GM21576 (cell line): ENCODE measurements around the gene MRPL16.

Source experiments
- ATAC-seq: cut with Tn5 transposase; IDR thresholded peaks from one replicate; pipeline ENCODE4 v1.9.1; 2021; ENCODE audit warnings: mild to moderate bottlenecking, moderate library complexity; ENCODE audit not compliant: unreplicated experiment

The MRPL16 gene

DNA sequence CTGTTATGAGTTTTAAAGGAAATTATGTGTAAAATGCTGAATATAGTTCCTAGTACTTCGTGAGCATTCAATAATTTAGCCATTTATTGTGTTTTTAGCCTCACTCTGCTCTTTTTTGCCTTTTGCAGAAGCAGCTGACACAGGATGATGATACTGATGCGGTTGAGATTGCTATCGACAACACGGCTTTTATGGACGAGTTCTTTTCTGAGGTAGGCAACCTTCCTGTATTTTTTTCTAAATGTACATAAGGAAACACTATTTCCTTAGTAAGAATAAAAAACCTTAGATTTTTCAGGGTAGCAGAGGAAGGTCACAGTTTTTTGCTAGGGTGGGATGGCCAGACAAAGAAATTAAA lies 37.5 kb downstream of the MRPL16 start:
- no peak for ATAC-seq

DNA sequence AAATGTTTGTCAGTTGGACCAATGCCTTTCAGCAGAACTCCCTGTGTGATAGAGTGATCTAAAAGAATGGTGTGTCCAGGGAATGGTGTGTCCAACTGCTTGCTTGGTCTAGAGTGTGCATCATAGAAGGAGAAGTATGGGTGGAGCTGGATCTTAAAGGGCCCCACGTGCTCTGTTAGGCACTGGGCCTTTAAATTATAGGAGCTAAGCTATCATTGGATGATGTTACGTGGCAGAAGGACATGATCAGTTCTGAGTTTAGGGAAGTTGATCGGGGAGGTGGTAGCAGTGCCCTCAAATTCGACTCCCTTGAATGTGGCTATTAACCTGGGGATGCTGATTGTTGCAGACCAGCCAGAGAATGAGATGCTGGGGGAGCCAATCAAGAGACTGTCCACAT lies 39.0 kb downstream of the MRPL16 start:
- no peak for ATAC-seq

DNA sequence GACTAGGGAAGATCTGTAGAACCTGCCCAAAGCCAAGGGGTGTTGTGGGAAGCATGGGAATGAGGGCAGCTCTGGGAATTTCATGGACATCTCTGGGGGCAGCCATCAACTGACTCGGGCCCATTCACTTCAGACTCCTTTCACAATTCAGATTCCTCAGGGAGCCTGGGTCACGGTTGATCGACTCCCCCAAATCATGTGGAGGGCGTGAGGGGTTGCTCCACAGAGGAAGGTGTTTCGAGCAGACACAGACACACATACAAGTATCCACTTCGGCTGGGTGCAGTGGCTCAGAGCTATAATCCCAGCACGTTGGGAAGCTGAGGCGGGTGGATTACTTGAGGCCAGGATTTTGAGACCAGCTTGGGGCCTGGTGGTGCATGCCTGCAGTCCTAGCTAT lies 39.7 kb downstream of the MRPL16 start:
- ATAC-seq, result no peak

DNA sequence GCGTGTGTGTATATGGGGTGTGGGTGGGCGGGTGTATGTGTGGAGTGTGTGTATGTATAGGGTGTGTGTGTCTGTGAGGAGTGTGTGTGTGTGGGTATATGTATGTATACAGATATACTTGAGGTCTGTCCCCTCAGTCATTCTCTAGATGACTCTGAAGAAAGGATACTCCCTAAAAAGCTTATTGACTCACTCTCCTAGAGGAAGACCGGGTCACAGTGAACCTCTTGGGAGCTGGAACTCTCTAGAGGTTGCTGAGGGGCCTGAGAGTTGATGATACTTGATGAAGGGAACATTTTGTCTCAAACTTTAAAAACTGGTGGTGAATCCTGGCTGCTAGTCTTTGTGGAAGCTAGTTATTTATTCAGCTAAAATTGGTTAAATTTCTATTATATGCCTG lies 40.3 kb downstream of the MRPL16 start:
- ATAC-seq, result no peak

DNA sequence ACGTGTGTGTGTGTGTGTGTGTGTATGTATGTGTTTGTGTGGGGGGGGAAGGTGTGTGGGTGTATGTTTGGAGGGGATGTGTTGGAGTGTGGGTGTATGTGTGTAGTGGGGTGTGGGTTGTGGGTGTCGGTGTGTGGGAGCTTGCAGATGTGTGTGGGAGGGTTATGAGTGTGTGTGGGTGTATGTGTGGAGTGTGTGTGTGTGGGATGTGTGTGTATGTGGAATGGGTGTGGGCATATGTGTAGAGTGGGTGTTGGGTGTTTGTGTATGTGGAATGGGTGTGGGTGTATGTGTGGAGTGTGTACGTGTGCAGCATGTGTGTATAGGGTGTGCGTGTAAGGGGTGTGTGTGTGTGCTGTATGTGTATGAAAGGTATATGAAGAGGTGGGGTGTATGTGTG lies 40.8 kb downstream of the MRPL16 start:
- ATAC-seq, result no peak

DNA sequence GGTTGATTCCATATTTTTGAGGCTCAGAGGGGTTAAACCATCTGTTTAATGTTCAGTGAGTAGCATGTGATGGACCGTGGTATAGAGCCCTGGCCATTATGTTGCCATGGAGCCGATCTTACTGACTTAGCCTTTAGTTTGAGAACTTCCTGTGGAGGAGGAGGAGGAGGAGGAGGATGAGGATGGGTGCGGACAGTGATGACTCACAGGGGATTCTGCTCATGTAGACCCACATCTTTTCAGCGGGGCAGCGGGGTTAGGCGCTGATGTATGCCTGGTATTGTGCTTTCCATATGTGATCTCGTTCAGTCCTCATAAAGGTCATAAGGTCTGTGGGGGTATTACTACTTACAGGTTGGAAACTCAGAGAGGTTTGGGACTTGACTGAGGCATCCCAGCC lies 41.5 kb downstream of the MRPL16 start:
- ATAC-seq, result no peak

DNA sequence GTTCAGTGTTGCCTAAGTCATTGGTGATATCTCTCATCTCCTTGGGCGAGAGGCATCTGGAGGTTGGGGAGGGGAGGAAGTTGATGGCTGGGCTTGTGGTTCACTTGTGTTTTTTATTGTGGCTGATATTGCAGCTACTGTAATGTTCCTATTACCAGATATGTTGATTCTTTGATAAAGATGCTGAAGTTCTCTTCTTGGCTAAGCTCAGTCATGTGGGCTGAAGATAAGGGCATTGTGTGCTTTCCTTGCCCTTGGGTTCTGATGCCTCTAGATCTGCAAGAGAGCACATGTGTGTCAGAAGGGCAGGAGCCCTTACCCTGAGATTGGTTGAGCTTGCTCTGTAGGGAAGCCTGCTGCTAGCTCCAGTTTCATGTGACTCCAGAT lies 43.4 kb downstream of the MRPL16 start:
- ATAC-seq, result no peak

DNA sequence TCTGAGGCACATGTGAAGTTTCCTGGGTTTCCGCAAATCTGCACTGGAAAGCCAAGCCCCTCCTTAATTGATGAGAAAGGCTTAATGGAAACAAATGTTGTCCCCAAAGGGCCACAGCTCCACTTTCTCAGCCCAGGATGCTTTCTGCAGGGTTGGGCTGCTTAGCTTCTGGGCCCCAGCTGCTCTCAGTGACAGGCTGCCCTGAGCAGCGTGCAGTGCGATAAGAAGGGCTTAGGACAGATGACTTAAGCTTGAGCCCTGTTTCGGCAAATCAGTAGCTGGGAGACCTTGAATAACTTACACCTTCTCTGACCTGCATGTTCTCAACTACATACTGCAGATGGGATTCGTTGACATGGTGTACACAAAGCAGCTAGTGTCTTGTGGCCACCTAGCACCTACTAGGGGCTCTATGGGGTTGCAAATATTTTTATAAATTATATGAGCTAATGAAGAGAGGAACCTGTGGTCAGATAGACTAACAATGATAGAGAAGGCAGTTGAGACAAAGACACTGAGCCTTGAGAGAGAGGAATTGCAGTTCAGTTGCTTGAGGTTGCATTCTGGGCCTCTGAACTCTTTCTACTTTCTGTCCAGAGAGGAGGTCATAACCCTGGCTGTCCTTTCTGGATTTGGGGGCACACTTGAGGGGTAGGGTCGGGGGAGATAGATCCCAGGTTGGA lies 43.9 kb downstream of the MRPL16 start:
- no peak for ATAC-seq

DNA sequence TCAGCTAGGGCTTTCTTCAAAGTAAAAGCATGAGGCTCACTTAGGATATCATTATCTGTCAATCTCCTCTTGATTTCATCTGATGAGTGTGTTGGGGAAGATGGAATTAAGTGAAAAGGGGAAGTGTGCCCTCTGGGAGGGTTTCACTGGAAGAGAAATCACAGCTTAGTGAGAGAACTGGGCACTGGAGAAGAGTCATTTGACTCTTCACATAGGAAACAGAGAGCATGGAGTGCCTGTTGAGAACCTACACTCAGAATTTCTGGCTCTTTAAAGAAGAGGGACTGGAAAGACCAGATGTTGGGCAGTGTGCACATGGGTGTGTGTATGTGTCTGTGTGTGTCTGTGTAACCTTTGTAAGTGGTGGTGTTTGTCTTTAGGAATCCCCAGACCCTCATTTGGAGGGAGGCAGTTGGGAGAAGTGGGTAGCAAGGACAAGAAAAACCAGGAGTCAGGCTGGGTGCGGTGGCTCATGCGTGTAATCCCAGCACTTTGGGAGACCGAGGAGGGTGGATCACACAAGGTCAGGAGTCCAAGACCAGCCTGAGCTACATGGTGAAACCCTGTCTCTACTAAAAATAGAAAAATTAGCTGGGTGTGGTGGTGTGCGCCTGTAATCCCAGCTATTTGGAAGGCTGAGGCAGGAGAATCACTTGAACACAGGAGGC lies 45.4 kb downstream of the MRPL16 start:
- ATAC-seq, result no peak

DNA sequence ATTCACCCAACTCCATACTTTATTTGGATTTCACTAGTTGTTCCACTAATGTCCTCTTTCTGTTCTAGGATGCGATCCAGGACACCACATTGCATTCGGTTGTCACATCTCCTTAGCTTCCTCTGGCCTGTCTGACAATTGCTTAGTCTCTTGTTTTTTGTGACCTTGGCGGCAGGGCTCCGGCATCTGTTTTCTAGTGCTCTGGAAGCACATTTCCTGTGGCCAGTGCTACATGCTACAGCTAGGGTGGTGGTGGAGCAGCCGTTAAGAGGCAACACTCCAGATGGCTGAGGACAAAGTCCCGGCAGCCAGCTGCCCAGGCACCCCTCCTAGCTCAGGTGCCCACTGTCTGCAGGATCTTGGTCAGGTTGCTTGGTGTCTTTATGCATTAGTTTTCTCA lies 48.6 kb downstream of the MRPL16 start:
- no peak for ATAC-seq

DNA sequence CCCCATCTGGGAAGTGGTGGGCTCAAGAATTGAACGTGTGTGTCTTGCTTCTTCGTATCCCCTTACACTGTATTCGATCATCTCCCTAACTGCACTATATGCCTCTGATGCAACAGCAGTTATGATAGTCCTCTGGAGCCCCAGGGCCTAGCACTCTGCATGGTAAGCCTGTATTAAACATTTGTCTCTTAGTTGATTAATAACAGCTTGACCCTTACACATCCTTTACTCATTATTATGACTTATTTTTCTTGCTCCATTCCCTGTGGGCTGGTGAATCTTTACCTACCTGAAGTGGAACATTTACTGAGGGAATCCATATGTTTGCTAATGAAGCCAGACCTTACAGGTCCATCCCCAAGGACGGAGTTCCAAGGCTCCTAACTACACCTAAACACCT lies 49.8 kb downstream of the MRPL16 start:
- ATAC-seq, result no peak

DNA sequence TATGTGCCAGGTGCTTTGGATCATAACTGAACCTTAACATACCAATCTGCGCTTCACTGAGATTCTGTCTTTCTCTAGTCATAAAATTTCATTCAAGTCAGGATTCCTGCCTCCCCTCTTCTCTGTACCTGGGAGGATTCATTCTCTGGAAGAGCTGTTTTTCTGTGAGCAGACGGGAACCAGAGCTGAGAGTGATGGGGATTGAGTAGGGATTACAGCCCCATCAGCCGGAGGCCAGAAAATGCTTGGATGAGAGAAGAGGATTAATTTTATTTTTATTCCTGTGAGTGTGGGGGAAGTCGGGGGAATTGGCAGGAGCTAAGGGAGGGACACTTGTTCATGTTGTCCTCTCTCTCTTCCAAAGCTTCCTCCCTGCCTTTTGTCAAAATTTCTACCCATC lies 50.7 kb downstream of the MRPL16 start:
- ATAC-seq, result no peak

DNA sequence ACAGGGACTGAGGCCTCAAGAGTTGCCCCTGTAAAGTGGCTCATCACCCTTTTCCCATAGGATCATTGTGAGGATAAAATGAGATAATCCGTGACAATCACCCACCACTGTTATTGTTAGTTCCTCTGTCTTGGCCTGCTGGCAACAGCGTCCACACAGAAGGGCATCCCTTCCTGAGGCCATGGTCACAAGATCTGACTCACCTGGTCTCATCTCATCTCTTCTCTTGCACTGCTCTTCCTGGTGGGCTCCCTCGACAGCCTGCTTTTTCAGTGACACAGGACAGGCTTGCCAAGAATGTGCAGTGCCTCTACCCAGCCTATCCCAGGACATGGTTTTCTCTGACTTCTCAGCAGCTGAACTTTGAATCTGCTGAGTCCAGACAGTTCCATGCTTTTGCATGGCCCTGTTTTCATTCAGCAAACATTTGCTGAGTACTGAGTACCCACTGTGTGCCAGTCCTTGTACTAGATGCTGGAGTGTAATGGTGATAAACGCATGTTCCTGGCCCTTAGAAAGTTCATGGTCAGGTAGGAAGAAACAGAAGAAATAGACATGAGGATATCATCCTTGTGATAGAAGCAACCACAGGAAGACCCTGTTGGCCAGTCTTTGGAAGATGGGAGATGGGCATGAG lies 52.1 kb downstream of the MRPL16 start:
- ATAC-seq, result no peak

DNA sequence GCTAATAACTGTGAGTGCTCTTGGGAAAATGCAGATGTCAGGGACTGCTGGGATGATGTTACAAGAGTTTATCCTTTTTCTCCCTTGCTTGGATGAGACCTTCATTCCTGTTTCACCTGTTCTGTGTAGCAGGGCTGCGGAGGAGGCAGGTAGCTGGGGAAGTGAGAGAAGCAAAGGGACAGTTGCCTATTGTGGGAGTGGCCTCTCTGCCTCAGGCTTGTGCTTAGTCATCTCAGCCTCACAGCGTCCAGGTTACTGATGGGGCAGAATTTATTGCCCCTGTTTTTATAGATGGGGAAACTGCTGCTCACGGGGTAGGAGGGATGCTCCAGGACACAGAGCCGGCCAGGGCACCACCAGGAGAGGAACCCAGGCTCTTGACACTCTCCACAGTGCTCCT lies 53.7 kb downstream of the MRPL16 start:
- ATAC-seq, result no peak

DNA sequence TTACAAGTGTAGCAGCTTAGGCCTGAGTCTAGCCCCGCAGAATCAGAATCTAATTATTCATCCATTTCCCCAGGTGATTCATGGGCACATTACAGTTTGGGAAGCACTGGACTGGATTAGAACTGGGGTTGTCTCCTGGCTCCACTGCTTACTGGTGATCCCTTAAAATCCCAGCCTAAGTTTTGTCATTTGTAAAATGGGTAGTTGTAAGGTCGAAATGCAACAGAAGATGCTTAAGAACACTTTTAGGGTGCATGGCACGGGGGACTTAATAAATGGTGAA lies 54.1 kb downstream of the MRPL16 start:
- no peak for ATAC-seq
